Measurements from ENCODE around the gene ABHD2. TPM values are rescaled to one million over a fixed set of nuclear protein-coding genes. Genes with fewer than 3 reads are reported as not detected.

Gene ABHD2
- polyA plus RNA-seq, 2 donors: 3.8 to 6.0 TPM

- Histone ChIP-seq H3K9me3 (ENCODE audit: control insufficient read depth in 2 of 2, insufficient read depth in 1 of 2, low read depth in 1 of 2, low read length in 1 of 2) (no peaks in the 10 kb centered on the region), H3K4me3 (ENCODE audit: low read depth in 1 of 2, low read length in 2 of 2) (no peak overlapping the region), H3K36me3 (ENCODE audit: control insufficient read depth in 2 of 2, insufficient read depth in 2 of 2, low read length in 1 of 2) (peaks cover 2 to 20% of the 10 kb centered on the region in 2 donors), H3K4me1 (ENCODE audit: control insufficient read depth in 2 of 2, insufficient read depth in 2 of 2, low read length in 1 of 2) (no peaks in the 10 kb centered on the region), H3K27ac (ENCODE audit: low read depth in 2 of 2, low read length in 1 of 2) (no peak overlapping the region), H3K27me3 (ENCODE audit: control insufficient read depth in 1 of 2, insufficient read depth in 2 of 2, low read length in 2 of 2) (no peaks in the 10 kb centered on the region)
- WGBS, 2 donors: 10 to 11% methylated on average over 6 of the region's 6 CpGs
These were observed 89.5 kb downstream of the ABHD2 start for GRCh38 chr15:89177633-89178306.

DNA sequence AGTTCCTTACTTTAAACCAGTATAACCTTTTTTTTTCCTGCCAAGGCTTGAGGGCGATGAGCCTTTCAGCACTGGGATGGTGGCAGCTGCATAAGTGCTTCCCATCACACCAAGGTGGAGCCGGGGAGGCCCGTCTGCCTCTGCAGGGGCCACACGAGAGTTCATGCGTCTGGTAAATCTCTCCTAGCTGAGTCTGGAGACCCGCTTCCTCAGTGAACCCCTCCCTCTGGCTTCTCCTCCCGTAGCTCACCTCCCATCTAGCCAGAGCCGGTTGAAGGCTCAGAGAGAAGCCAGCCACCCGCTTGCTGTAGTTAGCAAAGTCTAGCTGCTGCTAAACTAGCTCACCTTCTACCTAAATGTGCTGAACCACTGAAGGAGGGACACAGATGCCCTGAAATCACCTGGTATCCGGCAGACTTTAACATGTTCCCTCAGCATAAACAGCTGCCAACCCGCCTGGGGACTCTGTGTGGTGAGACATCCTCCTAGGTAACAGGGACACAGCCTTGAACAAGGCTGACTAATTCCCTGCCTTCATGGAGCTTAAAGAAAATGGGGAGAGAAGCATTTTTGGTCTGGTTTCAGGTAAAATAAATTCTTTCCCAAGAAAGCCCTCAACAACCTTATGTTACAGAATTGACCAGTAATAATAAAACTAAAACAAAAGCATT, 90.2 kb downstream of the ABHD2 start:
- 90 to 91% methylated on average over 11 of the region's 11 CpGs for WGBS, 2 donors
- Histone ChIP-seq H3K27me3 (ENCODE audit: control insufficient read depth in 1 of 2, insufficient read depth in 2 of 2, low read length in 2 of 2) (no peaks in the 10 kb centered on the region), H3K4me3 (ENCODE audit: low read depth in 1 of 2, low read length in 2 of 2) (no peak overlapping the region), H3K36me3 (ENCODE audit: control insufficient read depth in 2 of 2, insufficient read depth in 2 of 2, low read length in 1 of 2) (peaks cover 2 to 20% of the 10 kb centered on the region in 2 donors), H3K4me1 (ENCODE audit: control insufficient read depth in 2 of 2, insufficient read depth in 2 of 2, low read length in 1 of 2) (no peaks in the 10 kb centered on the region), H3K27ac (ENCODE audit: low read depth in 2 of 2, low read length in 1 of 2) (no peak overlapping the region), H3K9me3 (ENCODE audit: control insufficient read depth in 2 of 2, insufficient read depth in 1 of 2, low read depth in 1 of 2, low read length in 1 of 2) (no peaks in the 10 kb centered on the region)

DNA sequence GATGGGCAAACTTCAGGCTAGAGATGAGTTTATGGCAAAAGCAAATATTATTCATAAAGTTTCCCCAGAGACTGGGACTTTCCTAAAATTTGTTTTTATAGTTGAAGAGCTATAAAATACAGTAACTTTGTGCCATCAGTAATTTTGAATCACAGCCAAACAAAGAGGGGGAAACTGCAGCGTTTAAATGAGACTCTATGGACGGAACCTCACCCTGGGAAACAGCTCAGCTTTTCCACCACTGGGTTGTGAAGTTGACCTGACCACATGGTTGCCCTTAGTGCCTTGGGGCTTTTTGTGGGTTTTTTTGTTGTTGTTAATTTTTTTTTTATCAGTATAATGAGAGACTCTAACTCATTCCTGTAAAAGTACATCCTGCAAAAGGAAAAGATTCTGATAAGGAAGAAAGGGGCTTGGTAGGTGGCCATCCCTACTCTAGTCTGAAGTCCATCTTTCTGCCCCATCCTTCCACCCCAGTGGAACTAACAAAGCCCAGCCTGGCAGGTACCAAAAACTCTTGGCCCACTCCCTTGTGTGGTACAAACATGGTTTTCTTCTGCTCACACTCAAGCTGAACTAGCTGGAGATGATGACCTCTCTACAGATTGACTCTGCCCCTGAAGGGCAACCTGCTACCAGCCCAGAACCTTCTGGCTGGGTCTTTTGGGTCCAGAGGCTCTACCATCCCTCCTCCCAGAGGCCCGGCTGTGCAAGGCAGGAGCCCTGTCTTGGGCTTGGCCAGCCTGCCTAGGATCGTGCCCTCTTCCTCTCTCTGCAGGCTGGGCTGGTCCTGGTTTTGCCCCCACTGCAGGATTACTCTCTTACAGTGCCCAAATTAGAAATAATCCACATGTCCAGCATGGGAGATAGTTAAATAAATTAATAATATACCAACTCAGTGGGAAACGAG, 92.0 kb downstream of the ABHD2 start:
- H3K27me3 ChIP-seq (ENCODE audit: control insufficient read depth in 1 of 2, insufficient read depth in 2 of 2, low read length in 2 of 2): no peaks in the 10 kb centered on the region
- 69 to 77% methylated on average over 5 of the region's 5 CpGs for WGBS, 2 donors
- no peaks in the 10 kb centered on the region for H3K9me3 ChIP-seq (ENCODE audit: control insufficient read depth in 2 of 2, insufficient read depth in 1 of 2, low read depth in 1 of 2, low read length in 1 of 2)
- H3K4me1 ChIP-seq (ENCODE audit: control insufficient read depth in 2 of 2, insufficient read depth in 2 of 2, low read length in 1 of 2): no peaks in the 10 kb centered on the region
- peaks cover 4 to 25% of the 10 kb centered on the region in 2 donors for H3K36me3 ChIP-seq (ENCODE audit: control insufficient read depth in 2 of 2, insufficient read depth in 2 of 2, low read length in 1 of 2)
- no peak overlapping the region for H3K27ac ChIP-seq (ENCODE audit: low read depth in 2 of 2, low read length in 1 of 2)
- no peak overlapping the region for H3K4me3 ChIP-seq (ENCODE audit: low read depth in 1 of 2, low read length in 2 of 2)

DNA sequence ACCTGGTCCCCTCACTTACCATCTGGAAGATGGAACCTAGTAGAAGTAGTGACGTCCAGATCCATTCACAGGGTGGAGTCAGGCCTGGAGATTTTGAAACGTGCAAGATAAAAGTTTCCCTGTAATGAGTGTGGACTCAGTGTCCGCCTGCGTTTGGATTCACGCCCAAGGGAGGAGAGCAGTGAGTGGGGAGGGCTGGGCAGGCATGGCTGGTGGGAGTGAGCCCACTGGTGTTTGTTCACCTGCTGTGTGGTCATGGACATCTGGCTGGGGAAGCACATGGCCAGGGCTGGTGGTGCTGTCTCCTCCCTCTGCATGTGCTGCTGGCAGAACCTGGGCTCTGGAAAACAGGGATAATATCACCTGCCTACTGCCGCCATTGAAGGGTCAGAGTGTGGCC, 96.1 kb downstream of the ABHD2 start:
- 63 to 85% methylated on average over 6 of the region's 6 CpGs for WGBS, 2 donors
- H3K27ac ChIP-seq (ENCODE audit: low read depth in 2 of 2, low read length in 1 of 2): no peak overlapping the region
- H3K27me3 ChIP-seq (ENCODE audit: control insufficient read depth in 1 of 2, insufficient read depth in 2 of 2, low read length in 2 of 2): no peaks in the 10 kb centered on the region
- no peaks in the 10 kb centered on the region for H3K4me1 ChIP-seq (ENCODE audit: control insufficient read depth in 2 of 2, insufficient read depth in 2 of 2, low read length in 1 of 2)
- H3K4me3 ChIP-seq (ENCODE audit: low read depth in 1 of 2, low read length in 2 of 2): no peak overlapping the region
- no peaks in the 10 kb centered on the region for H3K9me3 ChIP-seq (ENCODE audit: control insufficient read depth in 2 of 2, insufficient read depth in 1 of 2, low read depth in 1 of 2, low read length in 1 of 2)
- H3K36me3 ChIP-seq (ENCODE audit: control insufficient read depth in 2 of 2, insufficient read depth in 2 of 2, low read length in 1 of 2): peaks cover 15 to 16% of the 10 kb centered on the region in 2 donors

DNA sequence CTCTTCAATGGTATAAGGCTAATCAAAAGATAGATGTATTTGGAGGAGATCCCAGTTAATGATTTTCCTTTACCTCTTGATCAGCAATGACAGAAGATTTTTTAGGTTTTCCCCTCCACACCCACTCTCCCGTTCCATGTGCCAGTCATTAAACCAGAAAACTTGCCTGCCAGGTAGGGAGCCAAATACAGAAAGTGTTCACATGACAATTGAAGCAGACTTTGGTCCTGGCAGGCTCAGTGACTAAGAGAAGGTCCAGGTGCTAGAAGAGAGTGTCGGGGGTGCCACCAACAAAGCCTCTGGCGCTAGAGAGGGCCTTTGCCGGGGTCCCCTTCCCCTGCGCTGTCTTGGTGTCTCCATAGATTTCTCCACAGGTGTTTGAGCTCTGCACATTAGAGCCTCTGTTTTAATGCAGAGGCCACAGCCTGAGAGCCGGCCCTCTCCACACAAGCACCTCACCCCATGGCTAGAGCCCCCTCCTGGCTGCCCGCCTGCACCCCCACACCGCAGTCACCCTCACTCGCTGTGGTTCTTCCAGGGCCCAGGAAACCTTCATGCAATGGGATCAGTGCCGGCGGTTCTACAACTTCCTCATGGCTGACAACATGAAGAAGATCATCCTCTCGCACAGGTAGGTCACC, 96.8 kb downstream of the ABHD2 start:
- H3K36me3 ChIP-seq (ENCODE audit: control insufficient read depth in 2 of 2, insufficient read depth in 2 of 2, low read length in 1 of 2): peaks cover 15 to 17% of the 10 kb centered on the region in 2 donors

GRCh38 chr15:89186803-89187202, 98.5 kb downstream of the ABHD2 start:
- Histone ChIP-seq H3K9me3 (ENCODE audit: control insufficient read depth in 2 of 2, insufficient read depth in 1 of 2, low read depth in 1 of 2, low read length in 1 of 2) (no peaks in the 10 kb centered on the region), H3K4me1 (ENCODE audit: control insufficient read depth in 2 of 2, insufficient read depth in 2 of 2, low read length in 1 of 2) (no peaks in the 10 kb centered on the region), H3K27ac (ENCODE audit: low read depth in 2 of 2, low read length in 1 of 2) (no peak overlapping the region), H3K4me3 (ENCODE audit: low read depth in 1 of 2, low read length in 2 of 2) (no peak overlapping the region), H3K36me3 (ENCODE audit: control insufficient read depth in 2 of 2, insufficient read depth in 2 of 2, low read length in 1 of 2) (peaks cover 19 to 25% of the 10 kb centered on the region in 2 donors), H3K27me3 (ENCODE audit: control insufficient read depth in 1 of 2, insufficient read depth in 2 of 2, low read length in 2 of 2) (no peaks in the 10 kb centered on the region)
- 80% methylated on average over 6 of the region's 6 CpGs for WGBS, 2 donors

More for the DNA sequence above, 96.8 kb downstream of the ABHD2 start:
- Histone ChIP-seq H3K9me3 (ENCODE audit: control insufficient read depth in 2 of 2, insufficient read depth in 1 of 2, low read depth in 1 of 2, low read length in 1 of 2) (no peaks in the 10 kb centered on the region), H3K4me1 (ENCODE audit: control insufficient read depth in 2 of 2, insufficient read depth in 2 of 2, low read length in 1 of 2) (no peaks in the 10 kb centered on the region), H3K4me3 (ENCODE audit: low read depth in 1 of 2, low read length in 2 of 2) (no peak overlapping the region), H3K27me3 (ENCODE audit: control insufficient read depth in 1 of 2, insufficient read depth in 2 of 2, low read length in 2 of 2) (no peaks in the 10 kb centered on the region), H3K27ac (ENCODE audit: low read depth in 2 of 2, low read length in 1 of 2) (no peak overlapping the region)
- 90 to 93% methylated on average over 12 of the region's 12 CpGs for WGBS, 2 donors

- no peaks in the 10 kb centered on the region for H3K27me3 ChIP-seq (ENCODE audit: control insufficient read depth in 1 of 2, insufficient read depth in 2 of 2, low read length in 2 of 2)
- H3K27ac ChIP-seq (ENCODE audit: low read depth in 2 of 2, low read length in 1 of 2): no peak overlapping the region
- WGBS, 2 donors: 81 to 82% methylated on average over 9 of the region's 9 CpGs
- H3K36me3 ChIP-seq (ENCODE audit: control insufficient read depth in 2 of 2, insufficient read depth in 2 of 2, low read length in 1 of 2): peaks cover 19 to 28% of the 10 kb centered on the region in 2 donors
- no peaks in the 10 kb centered on the region for H3K9me3 ChIP-seq (ENCODE audit: control insufficient read depth in 2 of 2, insufficient read depth in 1 of 2, low read depth in 1 of 2, low read length in 1 of 2)
- no peaks in the 10 kb centered on the region for H3K4me1 ChIP-seq (ENCODE audit: control insufficient read depth in 2 of 2, insufficient read depth in 2 of 2, low read length in 1 of 2)
- no peak overlapping the region for H3K4me3 ChIP-seq (ENCODE audit: low read depth in 1 of 2, low read length in 2 of 2)
These were observed 99.2 kb downstream of the ABHD2 start for GRCh38 chr15:89187301-89187985.

DNA sequence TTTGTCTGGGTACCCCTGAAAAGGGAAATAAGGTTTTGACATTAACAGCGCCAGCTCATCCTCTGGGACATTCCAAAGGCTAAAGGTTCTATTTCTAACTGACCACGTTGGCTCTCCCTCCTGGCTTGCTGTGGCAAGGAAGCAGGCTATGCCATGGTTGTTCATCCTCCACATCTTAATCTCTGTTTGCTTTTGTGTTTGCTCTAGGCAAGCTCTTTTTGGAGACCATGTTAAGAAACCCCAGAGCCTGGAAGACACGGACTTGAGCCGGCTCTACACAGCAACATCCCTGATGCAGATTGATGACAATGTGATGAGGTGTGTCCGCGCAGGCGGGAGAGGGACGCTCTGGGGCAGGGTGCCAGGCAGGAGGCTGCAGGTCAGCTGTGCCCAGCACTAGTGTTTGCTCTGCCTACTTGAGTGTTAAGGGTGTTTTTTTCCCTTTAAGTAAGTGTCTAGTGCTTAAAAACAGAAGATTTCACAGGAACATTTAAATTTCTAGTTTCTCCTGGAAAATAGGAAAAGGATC, 99.8 kb downstream of the ABHD2 start:
- Histone ChIP-seq H3K27me3 (ENCODE audit: control insufficient read depth in 1 of 2, insufficient read depth in 2 of 2, low read length in 2 of 2) (no peaks in the 10 kb centered on the region), H3K36me3 (ENCODE audit: control insufficient read depth in 2 of 2, insufficient read depth in 2 of 2, low read length in 1 of 2) (peaks cover 19 to 34% of the 10 kb centered on the region in 2 donors), H3K4me3 (ENCODE audit: low read depth in 1 of 2, low read length in 2 of 2) (no peak overlapping the region), H3K27ac (ENCODE audit: low read depth in 2 of 2, low read length in 1 of 2) (no peak overlapping the region), H3K4me1 (ENCODE audit: control insufficient read depth in 2 of 2, insufficient read depth in 2 of 2, low read length in 1 of 2) (no peaks in the 10 kb centered on the region), H3K9me3 (ENCODE audit: control insufficient read depth in 2 of 2, insufficient read depth in 1 of 2, low read depth in 1 of 2, low read length in 1 of 2) (no peaks in the 10 kb centered on the region)
- WGBS, 2 donors: 83 to 88% methylated on average over 8 of the region's 8 CpGs
